ENCODE measurements around the gene GPSM3. TPM values are rescaled to one million over a fixed set of nuclear protein-coding genes. Genes with fewer than 3 reads are reported as not detected.

GPSM3 gene
- total and polyA plus RNA-seq, 2 of the 13 experiments (the other 11 are each of a cell fraction or from before 2014, with no cell fraction given): 0.18 to 6.2 TPM

- TF ChIP-seq ZBTB33 (CRISPR knock-in tag; IDR thresholded peaks at IDR 0.05) (no peak), SNAPC2 (CRISPR knock-in tag; IDR thresholded peaks at IDR 0.05) (no peak), SP2 (CRISPR knock-in tag; IDR thresholded peaks at IDR 0.05) (peak; percentile 96), TCF7 (IDR thresholded peaks at IDR 0.05; ENCODE audit: low read depth) (peak; percentile 57; the same call in 1 of the 2 replicates), ZNF549 (CRISPR knock-in tag; IDR thresholded peaks at IDR 0.05) (no peak), IKZF5 (CRISPR knock-in tag; IDR thresholded peaks at IDR 0.05) (no peak; the same call in 1 of the 2 replicates), ZNF614 (CRISPR knock-in tag; IDR thresholded peaks at IDR 0.05; ENCODE audit: borderline replicate concordance) (peak; percentile 14; the same call in 1 of the 2 replicates), XBP1 (CRISPR knock-in tag; IDR thresholded peaks at IDR 0.05) (no peak), ZNF781 (CRISPR knock-in tag; IDR thresholded peaks at IDR 0.05; ENCODE audit: borderline replicate concordance, not compliant biosample characterization) (no peak), ZKSCAN1 (IDR thresholded peaks at IDR 0.05; ENCODE audit: low read length) (no peak), TCF7L2 (IDR thresholded peaks at IDR 0.05; ENCODE audit: low read depth, low read length) (no peak; the same call in 1 of the 2 replicates), ZNF281 (CRISPR knock-in tag; IDR thresholded peaks at IDR 0.05; ENCODE audit: borderline replicate concordance) (no peak), TOPORS (CRISPR knock-in tag; IDR thresholded peaks at IDR 0.05) (no peak), ZFYVE20 (CRISPR knock-in tag; IDR thresholded peaks at IDR 0.05; ENCODE audit: borderline replicate concordance, low read depth) (no peak), ZNF773 (CRISPR knock-in tag; IDR thresholded peaks at IDR 0.05; ENCODE audit: borderline replicate concordance) (no peak), LCORL (IDR thresholded peaks at IDR 0.05) (peak; percentile 45; the same call in 1 of the 2 replicates), LCORL (CRISPR knock-in tag; IDR thresholded peaks at IDR 0.05) (peak; percentile 72), ZBTB20 (CRISPR knock-in tag; IDR thresholded peaks at IDR 0.05; ENCODE audit: borderline replicate concordance, low read depth) (no peak)
- TF ChIP-seq, protein P1, sequence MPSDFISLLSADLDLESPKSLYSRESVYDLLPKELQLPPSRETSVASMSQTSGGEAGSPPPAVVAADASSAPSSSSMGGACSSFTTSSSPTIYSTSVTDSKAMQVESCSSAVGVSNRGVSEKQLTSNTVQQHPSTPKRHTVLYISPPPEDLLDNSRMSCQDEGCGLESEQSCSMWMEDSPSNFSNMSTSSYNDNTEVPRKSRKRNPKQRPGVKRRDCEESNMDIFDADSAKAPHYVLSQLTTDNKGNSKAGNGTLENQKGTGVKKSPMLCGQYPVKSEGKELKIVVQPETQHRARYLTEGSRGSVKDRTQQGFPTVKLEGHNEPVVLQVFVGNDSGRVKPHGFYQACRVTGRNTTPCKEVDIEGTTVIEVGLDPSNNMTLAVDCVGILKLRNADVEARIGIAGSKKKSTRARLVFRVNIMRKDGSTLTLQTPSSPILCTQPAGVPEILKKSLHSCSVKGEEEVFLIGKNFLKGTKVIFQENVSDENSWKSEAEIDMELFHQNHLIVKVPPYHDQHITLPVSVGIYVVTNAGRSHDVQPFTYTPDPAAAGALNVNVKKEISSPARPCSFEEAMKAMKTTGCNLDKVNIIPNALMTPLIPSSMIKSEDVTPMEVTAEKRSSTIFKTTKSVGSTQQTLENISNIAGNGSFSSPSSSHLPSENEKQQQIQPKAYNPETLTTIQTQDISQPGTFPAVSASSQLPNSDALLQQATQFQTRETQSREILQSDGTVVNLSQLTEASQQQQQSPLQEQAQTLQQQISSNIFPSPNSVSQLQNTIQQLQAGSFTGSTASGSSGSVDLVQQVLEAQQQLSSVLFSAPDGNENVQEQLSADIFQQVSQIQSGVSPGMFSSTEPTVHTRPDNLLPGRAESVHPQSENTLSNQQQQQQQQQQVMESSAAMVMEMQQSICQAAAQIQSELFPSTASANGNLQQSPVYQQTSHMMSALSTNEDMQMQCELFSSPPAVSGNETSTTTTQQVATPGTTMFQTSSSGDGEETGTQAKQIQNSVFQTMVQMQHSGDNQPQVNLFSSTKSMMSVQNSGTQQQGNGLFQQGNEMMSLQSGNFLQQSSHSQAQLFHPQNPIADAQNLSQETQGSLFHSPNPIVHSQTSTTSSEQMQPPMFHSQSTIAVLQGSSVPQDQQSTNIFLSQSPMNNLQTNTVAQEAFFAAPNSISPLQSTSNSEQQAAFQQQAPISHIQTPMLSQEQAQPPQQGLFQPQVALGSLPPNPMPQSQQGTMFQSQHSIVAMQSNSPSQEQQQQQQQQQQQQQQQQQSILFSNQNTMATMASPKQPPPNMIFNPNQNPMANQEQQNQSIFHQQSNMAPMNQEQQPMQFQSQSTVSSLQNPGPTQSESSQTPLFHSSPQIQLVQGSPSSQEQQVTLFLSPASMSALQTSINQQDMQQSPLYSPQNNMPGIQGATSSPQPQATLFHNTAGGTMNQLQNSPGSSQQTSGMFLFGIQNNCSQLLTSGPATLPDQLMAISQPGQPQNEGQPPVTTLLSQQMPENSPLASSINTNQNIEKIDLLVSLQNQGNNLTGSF (CRISPR knock-in tag; IDR thresholded peaks at IDR 0.05): no peak
Observed at GRCh38 chr6:32177788-32178546, 14.5 kb downstream of the GPSM3 start, which contains the start of gene RNF5 (continued).
